ES-I3 (cell line): Measurements from ENCODE around the gene VLDLR.
A peak's percentile ranks its signal among the peaks of the same experiment; 100 is the strongest.

ENCODE experiments used
- H3K36me3 ChIP-seq: 2 replicates; pipeline ENCODE4 v1.6.1; 2013; ENCODE audit warnings: mild to moderate bottlenecking, low read length, control low read depth, moderate library complexity; ENCODE audit not compliant: insufficient read depth
- H3K4me1 ChIP-seq: 2 replicates; pipeline ENCODE4 v1.6.1; 2013; ENCODE audit warnings: mild to moderate bottlenecking, control low read depth, low read length; ENCODE audit not compliant: insufficient read depth
- H3K9ac ChIP-seq: 2 replicates; pipeline ENCODE4 v1.6.1; 2013; ENCODE audit warnings: low read depth, mild to moderate bottlenecking, low read length, moderate library complexity
- H3K9me3 ChIP-seq: 2 replicates; pipeline ENCODE4 v1.6.1; 2013; ENCODE audit warnings: mild to moderate bottlenecking, low read length, moderate library complexity; ENCODE audit not compliant: control insufficient read depth, insufficient read depth

VLDLR gene

DNA sequence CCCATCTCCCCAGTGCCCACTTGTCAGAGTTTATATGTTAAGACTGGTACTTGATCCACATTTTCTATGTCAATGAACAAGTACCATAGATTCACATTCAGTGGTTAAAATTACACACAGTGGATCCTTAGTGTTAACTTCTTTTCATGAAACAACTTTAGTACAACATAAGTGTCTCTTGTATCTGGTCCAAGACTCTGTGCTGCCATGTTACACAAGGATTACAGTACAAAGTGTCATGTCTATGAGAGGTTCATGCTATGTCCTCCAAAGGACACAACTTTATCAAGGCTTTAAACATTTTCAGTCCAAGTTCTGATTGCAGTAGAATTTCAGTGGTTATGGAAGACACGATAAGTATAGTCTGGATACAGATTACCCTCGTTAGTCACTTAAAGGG, 13.3 kb upstream of the VLDLR start:
- Histone ChIP-seq H3K36me3 (no peaks in the 10 kb centered on the region; the same call in 1 of the 2 replicates), H3K9me3 (no peaks in the 10 kb centered on the region), H3K4me1 (peaks cover 19% of the 10 kb centered on the region; the same call in 1 of the 2 replicates), H3K9ac (no peak overlapping the region)

DNA sequence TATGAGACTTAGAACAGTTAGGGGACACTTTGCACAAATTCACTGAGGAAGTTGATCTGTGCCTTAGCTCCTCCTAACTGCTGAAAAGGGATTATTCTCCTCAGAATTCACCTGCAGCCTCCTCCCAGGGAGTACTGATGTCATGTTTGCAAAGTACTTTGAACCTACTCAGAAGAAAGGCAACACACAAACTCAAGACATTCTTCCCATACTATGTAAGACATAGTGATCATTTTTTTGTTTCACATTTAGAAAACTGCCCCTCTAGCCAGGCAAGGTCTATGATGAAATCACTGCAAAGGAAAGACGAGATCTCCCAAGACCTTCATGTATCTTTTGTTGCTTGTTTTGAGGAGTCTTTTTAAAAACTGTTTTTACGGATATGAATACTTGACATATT, 10.6 kb upstream of the VLDLR start:
- no peaks in the 10 kb centered on the region for H3K9me3 ChIP-seq
- no peak overlapping the region for H3K9ac ChIP-seq
- peaks cover 45% of the 10 kb centered on the region for H3K4me1 ChIP-seq
- no peaks in the 10 kb centered on the region; the same call in 1 of the 2 replicates for H3K36me3 ChIP-seq

DNA sequence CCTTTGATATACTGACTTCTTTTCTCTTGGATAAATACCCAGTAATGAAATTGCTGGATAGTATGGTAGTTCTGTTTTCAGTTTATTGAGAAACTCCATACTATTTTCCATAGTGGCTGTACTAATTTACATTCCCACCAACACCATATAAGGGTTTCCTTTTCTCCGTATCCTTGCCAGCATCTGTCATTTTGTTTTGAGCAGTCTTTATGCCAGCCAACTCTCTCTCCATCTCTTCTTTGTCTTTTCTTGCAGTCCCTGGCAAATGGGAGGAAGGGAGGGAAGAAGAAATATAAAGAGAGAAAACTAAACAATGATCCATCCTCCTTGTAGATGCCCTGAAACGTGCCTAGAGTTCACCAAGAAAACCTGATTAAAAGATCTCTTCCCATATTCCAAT, 9.6 kb upstream of the VLDLR start:
- Histone ChIP-seq H3K36me3 (no peaks in the 10 kb centered on the region; the same call in 1 of the 2 replicates), H3K9ac (no peak overlapping the region; the same call in 1 of the 2 replicates), H3K9me3 (no peaks in the 10 kb centered on the region), H3K4me1 (peaks cover 49% of the 10 kb centered on the region)

DNA sequence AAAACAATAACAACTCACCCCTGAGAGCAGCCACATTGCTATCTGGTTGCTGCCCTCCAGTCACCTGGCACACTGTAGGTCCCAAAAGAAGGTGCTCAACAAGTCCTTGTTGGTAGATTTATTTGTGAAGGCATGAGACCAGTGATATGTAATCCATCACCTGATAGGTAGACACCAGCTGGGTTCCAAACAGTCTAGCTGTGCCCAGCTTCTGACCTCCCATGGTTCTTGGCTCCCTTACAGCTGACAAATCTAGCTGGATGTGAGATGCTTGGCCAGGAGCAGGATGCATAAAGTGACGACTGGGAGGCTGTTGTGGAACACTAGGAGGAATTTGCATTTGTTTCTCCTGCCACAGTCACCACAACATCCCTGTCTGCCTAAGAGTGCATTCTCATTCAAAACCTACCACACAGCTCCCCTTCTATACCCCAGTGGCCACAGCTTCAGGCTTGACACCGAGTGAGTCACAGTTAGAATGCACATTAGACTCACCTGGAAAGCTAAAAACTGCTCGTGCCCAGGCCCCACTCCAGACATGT, 7.8 kb upstream of the VLDLR start:
- H3K9me3 ChIP-seq: no peaks in the 10 kb centered on the region
- no peaks in the 10 kb centered on the region for H3K36me3 ChIP-seq
- H3K4me1 ChIP-seq: peaks cover 49% of the 10 kb centered on the region
- no peak overlapping the region for H3K9ac ChIP-seq

DNA sequence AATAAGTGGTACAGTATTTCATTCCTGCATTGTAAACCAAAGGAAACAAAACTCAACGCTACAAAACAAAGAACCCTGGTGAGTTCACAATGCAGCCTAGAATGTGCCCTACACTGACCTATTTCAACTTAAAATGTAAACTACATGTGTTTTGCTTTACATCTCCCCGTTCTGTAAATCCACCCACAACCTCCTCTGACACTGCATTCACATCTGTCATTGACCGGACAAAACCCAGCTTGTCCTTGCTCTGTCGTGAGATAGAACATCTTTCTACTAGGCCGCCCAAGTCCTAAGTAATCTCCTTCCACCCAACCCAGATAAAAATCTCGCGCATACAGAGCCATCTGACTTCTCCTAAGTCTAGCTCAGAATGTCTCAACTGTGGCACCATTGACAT, 6.1 kb upstream of the VLDLR start:
- Histone ChIP-seq H3K9ac (no peak overlapping the region), H3K36me3 (no peaks in the 10 kb centered on the region), H3K4me1 (peaks cover 53% of the 10 kb centered on the region), H3K9me3 (no peaks in the 10 kb centered on the region)

DNA sequence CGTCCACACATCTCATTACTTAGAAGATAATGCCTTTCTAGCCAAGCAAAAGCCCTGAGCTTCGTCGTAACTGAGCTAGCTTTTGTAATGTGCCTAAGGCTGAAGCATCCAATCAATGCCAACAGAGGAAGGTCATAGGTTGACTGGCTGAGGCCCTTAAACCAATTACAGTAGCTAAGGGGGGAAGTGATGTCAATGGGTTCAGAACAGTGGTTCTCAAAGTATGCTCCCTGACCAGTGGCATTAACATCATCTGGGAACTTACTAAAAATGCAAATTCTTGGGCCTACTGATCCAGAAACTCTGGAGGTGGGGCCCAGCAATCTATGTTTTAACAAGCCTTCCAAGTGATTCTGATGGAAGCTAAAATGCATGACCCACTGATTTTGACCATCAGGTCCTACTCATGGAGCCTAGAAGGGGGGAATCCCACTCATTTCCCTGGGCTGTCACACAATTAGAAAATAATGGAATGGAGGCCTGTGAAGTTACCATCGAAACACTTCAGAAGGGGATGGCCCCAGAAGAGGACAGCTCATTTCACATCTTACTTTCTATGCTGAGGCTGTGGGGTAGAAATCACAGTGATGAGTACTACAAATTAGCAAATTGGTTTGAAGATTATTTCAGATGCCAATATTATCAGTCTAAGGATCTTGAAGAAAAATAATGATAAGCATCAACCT, 4.8 kb upstream of the VLDLR start:
- Histone ChIP-seq H3K36me3 (no peaks in the 10 kb centered on the region), H3K4me1 (peaks cover 41% of the 10 kb centered on the region), H3K9me3 (no peaks in the 10 kb centered on the region), H3K9ac (no peak overlapping the region)

DNA sequence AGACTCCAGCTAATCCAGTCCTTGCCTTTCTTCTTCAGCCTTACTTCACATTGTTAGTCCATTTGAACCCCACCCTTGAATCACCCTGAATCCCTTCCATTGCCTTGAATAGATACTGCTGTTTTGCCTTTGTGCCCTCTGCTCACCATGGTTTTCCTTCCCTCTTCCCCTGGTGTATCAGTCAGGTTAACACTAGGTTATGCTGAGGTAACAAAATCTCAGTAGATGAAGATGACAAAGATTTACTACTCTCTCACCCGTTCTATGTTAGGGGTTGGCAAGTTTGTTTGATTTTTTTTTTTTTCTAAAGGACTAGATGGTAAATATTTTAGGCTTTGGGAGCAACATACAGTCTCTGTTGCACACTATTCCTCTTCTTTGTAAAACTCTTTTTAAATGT, 3.3 kb upstream of the VLDLR start:
- Histone ChIP-seq H3K36me3 (no peaks in the 10 kb centered on the region), H3K4me1 (peaks cover 34% of the 10 kb centered on the region), H3K9ac (no peak overlapping the region), H3K9me3 (no peaks in the 10 kb centered on the region)

DNA sequence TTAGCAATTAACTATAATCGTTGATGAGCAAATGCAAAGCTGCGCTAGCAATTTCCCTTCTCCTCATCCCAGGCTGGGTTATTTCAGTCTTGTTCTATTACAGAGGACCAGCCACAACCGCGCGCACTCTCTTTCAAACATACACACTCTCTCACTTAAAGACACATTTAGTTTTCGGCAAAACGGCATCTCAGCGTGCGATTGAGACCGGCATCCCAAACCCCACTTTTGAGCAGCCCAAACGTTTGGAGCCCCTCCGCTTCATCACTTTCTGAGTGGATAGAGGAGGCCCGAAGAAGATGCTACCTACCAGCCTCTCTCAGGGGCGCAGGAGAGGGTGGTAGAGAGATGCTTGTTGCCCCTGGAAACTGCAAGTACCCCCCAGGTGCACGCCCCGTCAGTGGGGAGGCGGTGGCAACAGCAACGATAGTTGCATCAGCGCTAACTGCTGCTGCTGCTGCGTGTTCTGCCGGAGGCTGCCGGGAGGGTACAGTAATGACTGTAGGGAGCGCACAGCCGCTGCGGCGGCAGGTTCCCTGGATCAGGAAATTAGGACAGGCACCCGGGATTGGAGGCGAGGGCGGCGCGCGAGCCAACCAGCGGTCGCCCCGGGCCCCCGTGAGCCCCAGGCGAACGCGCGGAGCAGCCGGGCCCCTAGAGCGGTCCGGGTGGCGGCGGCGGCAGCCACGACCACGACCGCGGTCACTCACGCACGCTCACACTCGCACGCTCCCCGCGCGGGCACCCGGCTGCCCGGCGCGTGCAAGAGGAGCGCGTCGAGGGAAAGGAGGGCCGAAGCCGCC, 467 bp upstream of the VLDLR start:
- no peaks in the 10 kb centered on the region for H3K36me3 ChIP-seq
- H3K9ac ChIP-seq: peak overlapping the region; percentile 84
- H3K9me3 ChIP-seq: no peaks in the 10 kb centered on the region
- H3K4me1 ChIP-seq: peaks cover 6% of the 10 kb centered on the region; the same call in 1 of the 2 replicates

DNA sequence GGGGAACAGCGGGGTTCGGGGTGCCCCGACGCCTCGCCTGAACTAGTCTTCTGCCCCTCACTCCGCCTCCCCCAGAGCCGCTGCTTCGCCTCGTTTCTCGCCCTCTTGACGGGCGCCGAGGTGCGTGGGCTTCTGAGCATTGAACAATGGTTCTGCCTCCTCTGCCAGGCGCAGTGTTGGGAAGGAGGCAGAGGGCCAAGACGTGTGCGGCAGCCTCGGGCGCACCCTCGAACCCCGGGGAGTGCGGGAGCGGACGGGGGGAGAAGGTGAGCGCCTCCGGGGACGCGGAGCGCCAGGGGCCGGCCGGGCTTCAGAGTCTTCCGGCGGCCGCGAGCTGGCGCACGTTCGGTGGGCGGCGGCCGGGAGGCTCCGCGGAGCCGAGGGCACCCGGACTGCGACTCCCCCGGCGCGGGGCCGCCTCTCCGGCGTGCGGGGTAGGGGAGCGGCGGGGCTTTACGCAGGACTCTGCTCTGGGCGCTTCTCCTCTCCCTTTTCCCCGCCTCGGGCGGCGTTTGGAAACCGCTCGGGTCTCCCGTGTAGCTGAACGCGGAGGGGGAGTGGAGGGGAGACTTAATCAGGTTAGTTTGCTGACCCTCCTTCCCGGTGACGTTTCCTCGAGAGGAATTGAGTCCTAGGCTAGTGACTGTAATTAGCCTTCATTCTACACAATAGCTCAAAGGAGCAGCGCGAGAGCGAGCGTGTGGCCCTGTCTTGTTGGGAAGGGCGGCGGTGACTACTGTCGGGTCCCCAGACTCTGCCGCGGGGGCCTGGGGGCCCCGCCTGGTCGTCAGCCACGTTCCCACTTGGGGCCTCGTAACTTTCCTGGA, 1.1 kb downstream of the VLDLR start:
- Histone ChIP-seq H3K9me3 (no peaks in the 10 kb centered on the region), H3K4me1 (peaks cover 3% of the 10 kb centered on the region)

DNA sequence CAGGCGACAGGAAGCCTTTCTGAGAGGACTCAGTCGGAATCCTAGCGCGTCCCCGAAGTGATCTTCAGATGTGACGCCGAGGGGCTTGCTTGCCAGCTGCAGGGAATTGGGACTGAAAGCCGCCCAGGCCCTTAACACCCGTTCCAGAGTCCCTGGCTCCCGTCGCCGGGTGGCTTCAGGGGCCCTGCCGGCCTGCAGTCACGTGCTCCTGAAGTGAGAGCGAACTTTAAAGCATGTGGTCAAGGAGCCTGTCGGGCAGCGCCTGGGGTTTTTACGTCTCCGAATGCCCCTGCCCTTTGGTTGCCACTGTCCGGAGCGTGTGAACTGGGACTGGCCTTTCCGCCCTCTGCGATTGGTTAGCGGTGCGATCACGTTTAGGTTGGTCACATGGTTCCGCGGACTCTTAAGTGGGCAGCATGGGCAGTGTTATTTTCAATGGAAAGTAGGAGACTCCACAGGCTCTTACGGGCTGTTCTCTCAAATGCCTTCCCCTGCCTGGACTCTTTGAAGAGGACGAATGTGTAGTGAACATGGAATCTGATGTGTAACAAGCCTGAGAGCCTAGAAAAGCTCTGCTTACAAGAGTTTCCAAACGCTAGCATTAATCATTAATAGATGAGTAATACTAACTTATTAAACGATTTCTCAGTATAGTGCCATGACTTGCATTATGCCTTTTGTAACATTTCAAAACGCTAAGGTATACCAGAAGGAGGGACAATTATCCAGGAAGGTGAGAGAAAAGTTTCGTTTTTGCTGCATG, 1.9 kb downstream of the VLDLR start:
- H3K9ac ChIP-seq: peak overlapping the region; percentile 84

More for the DNA sequence above, 1.1 kb downstream of the VLDLR start:
- Histone ChIP-seq H3K36me3 (no peaks in the 10 kb centered on the region), H3K9ac (peak overlapping the region; percentile 84)

DNA sequence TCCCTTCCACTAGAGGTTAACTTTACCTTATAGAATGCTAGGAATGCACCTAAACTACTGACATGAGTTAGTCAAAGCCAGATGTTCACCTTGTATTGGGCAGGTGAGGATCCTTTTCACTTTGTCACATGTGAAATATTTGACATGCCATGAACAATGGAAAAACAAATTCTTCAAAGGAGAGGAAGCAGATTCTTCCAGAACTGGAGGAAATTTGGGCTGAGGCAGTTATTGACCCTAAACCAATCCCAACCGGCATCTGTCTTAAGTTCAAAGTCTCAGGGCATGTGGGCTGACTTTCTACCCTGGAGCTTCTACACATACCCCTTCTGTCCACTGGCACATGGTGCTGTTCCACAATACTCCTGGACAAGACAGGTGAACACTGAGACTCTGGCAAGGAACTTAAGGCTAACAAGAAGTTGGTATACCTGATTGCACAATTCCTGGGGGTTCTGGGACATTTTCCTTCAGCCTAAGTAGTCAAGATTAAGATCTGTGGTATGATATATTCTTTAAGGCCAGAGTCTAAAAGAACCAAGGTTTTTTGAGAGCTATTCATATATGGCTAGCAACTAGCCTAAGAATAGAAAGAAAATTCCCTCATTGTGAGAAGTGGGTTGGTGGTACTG, 2.6 kb downstream of the VLDLR start:
- Histone ChIP-seq H3K9ac (peak overlapping the region; percentile 84; the same call in 1 of the 2 replicates), H3K4me1 (peaks cover 9% of the 10 kb centered on the region), H3K36me3 (no peaks in the 10 kb centered on the region), H3K9me3 (no peaks in the 10 kb centered on the region)

More for the DNA sequence above, 1.9 kb downstream of the VLDLR start:
- H3K9me3 ChIP-seq: no peaks in the 10 kb centered on the region
- H3K4me1 ChIP-seq: peaks cover 3% of the 10 kb centered on the region
- no peaks in the 10 kb centered on the region for H3K36me3 ChIP-seq

DNA sequence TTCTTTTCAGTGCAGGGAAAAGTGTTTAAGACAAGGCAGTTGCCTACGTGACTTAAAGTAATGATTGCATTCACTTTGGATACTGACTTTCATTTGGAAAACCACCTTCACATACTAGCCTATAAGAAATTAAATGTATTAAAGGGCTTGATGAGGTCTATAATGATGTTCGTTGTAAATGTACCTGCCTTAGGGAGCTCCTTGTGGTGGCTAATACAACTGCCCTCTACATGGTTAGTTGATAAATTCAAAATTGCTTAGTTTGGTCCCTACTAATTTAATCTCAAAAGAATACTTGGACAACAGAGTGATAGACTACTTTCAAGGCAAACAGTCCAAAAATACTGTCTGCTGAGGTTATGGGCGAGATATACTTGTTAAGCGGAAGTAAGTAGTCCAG, 3.8 kb downstream of the VLDLR start:
- Histone ChIP-seq H3K4me1 (peaks cover 6% of the 10 kb centered on the region), H3K36me3 (no peaks in the 10 kb centered on the region), H3K9me3 (no peaks in the 10 kb centered on the region), H3K9ac (no peak overlapping the region)

DNA sequence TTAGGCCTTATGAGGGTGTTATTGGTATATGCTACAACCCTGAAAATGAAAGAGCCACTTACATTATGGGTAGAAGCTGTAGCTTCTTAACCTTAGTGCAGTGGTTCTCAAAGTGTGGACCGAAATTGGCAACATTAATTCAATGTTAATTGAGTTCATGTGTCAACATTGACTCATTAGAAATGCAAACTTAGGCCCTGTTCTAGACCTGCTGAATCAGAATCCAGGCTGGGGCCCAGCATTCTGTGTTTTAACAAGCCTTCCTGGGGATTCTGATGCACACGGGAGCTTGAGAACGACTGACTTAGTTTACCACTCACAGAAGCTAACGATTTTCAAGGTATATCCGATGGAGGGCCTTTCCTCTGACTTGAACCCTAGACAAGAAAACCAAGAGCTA, 7.3 kb downstream of the VLDLR start:
- Histone ChIP-seq H3K9ac (no peak overlapping the region), H3K4me1 (peaks cover 12% of the 10 kb centered on the region), H3K36me3 (no peaks in the 10 kb centered on the region), H3K9me3 (no peaks in the 10 kb centered on the region)
